OCI-LY1 (cell line): ENCODE data around the gene ZCCHC17.

ENCODE experiments used
- H2AFZ ChIP-seq: fragments of 200-600 bp; sonication (generic), shearing (Covaris generic); 2 replicates; pipeline ENCODE4 v1.6.0; 2014; ENCODE audit warnings: antibody characterized with exemption, mild to moderate bottlenecking, low read length
- H3F3A ChIP-seq: fragments of 200-600 bp; sonication (generic), shearing (Covaris generic); 2 replicates; pipeline ENCODE4 v1.6.0; 2014; ENCODE audit warnings: mild to moderate bottlenecking, antibody characterized with exemption, low read length, moderate library complexity; ENCODE audit not compliant: insufficient read depth
- H3K27ac ChIP-seq: fragments of 200-600 bp; sonication (generic); 2 replicates; pipeline ENCODE4 v1.5.1; 2014; ENCODE audit warnings: low read length, mixed run types, mild to moderate bottlenecking, low read depth; ENCODE audit not compliant: poor library complexity, severe bottlenecking
- H3K27me3 ChIP-seq: fragments of 200-600 bp; sonication (generic); 2 replicates; pipeline ENCODE4 v1.6.0; 2014; ENCODE audit warnings: antibody characterized with exemption, mild to moderate bottlenecking, low read length, moderate library complexity; ENCODE audit not compliant: insufficient read depth
- H3K36me3 ChIP-seq: fragments of 200-600 bp; sonication (generic); 2 replicates; pipeline ENCODE4 v1.6.1; 2014; ENCODE audit warnings: mild to moderate bottlenecking, antibody characterized with exemption, low read length, moderate library complexity, mixed read lengths; ENCODE audit not compliant: insufficient read depth
- H3K4me1 ChIP-seq: fragments of 200-600 bp; sonication (generic); 2 replicates; pipeline ENCODE4 v1.5.1; 2014; ENCODE audit warnings: mild to moderate bottlenecking, low read length, moderate library complexity; ENCODE audit not compliant: insufficient read depth, severe bottlenecking
- H3K4me2 ChIP-seq: fragments of 200-600 bp; sonication (generic), shearing (Covaris generic); 2 replicates; pipeline ENCODE4 v1.6.1; 2014; ENCODE audit warnings: low read length
- H3K4me3 ChIP-seq: fragments of 200-600 bp; sonication (generic); 2 replicates; pipeline ENCODE4 v1.5.1; 2014; ENCODE audit warnings: low read length, low read depth, mild to moderate bottlenecking, mixed read lengths; ENCODE audit not compliant: poor library complexity, severe bottlenecking
- H3K79me2 ChIP-seq: fragments of 200-600 bp; shearing (Covaris generic); 2 replicates; pipeline ENCODE4 v1.6.1; 2016; ENCODE audit warnings: mixed run types, low read length, mixed read lengths; ENCODE audit not compliant: insufficient read depth
- H3K9ac ChIP-seq: fragments of 200-600 bp; sonication (generic), shearing (Covaris generic); 2 replicates; pipeline ENCODE4 v1.6.1; 2014; ENCODE audit warnings: mild to moderate bottlenecking, low read length, mixed read lengths
- H3K9me2 ChIP-seq: fragments of 200-600 bp; sonication (generic), shearing (Covaris generic); 2 replicates; pipeline ENCODE4 v1.6.1; 2014; ENCODE audit warnings: low read depth, mild to moderate bottlenecking, low read length, mixed read lengths
- H3K9me3 ChIP-seq: fragments of 200-600 bp; shearing (Covaris generic); 2 replicates; pipeline ENCODE4 v1.6.1; 2014; ENCODE audit warnings: low read length, mixed read lengths
- H4K20me1 ChIP-seq: fragments of 200-600 bp; sonication (generic), shearing (Covaris generic); 2 replicates; pipeline ENCODE4 v1.6.0; 2016; ENCODE audit warnings: mild to moderate bottlenecking, low read length; ENCODE audit not compliant: insufficient read depth
- EZH2 ChIP-seq: fragments of 200-600 bp; sonication (generic), shearing (Covaris generic); IDR thresholded peaks from 2 replicates; pipeline ENCODE4 v1.8.0; 2017; ENCODE audit warnings: borderline replicate concordance, mixed run types, mild to moderate bottlenecking, antibody characterized with exemption, low read length, moderate library complexity, mixed read lengths
- TF ChIP-seq, protein P1 (sequence below): fragments of 200-600 bp; sonication (generic), shearing (Covaris generic); IDR thresholded peaks from 2 replicates; pipeline ENCODE4 v1.5.1; 2017; ENCODE audit warnings: mild to moderate bottlenecking, antibody characterized with exemption, low read length, moderate library complexity, mixed read lengths

Gene ZCCHC17

GRCh38 chr1:31376375-31377134 is 79.7 kb downstream of the ZCCHC17 start:
- no peak overlapping the region for H3K27ac ChIP-seq
- H3K9ac ChIP-seq: no peak overlapping the region
- H3K9me2 ChIP-seq: no peaks in the 10 kb centered on the region
- H2AFZ ChIP-seq: no peak overlapping the region
- no peaks in the 10 kb centered on the region for H3K9me3 ChIP-seq
- H3K27me3 ChIP-seq: 0 out of 2 replicates have a peak, but pooled peaks cover 3% of the 10 kb centered on the region
- no peaks in the 10 kb centered on the region for H3K79me2 ChIP-seq
- no peaks in the 10 kb centered on the region for H3F3A ChIP-seq
- no peak for TF ChIP-seq EZH2
- TF ChIP-seq, protein P1, sequence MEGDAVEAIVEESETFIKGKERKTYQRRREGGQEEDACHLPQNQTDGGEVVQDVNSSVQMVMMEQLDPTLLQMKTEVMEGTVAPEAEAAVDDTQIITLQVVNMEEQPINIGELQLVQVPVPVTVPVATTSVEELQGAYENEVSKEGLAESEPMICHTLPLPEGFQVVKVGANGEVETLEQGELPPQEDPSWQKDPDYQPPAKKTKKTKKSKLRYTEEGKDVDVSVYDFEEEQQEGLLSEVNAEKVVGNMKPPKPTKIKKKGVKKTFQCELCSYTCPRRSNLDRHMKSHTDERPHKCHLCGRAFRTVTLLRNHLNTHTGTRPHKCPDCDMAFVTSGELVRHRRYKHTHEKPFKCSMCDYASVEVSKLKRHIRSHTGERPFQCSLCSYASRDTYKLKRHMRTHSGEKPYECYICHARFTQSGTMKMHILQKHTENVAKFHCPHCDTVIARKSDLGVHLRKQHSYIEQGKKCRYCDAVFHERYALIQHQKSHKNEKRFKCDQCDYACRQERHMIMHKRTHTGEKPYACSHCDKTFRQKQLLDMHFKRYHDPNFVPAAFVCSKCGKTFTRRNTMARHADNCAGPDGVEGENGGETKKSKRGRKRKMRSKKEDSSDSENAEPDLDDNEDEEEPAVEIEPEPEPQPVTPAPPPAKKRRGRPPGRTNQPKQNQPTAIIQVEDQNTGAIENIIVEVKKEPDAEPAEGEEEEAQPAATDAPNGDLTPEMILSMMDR: no peak
- no peak overlapping the region for H3K4me3 ChIP-seq
- peaks cover 8% of the 10 kb centered on the region for H3K4me1 ChIP-seq
- H4K20me1 ChIP-seq: no peaks in the 10 kb centered on the region
- no peaks in the 10 kb centered on the region for H3K36me3 ChIP-seq
- H3K4me2 ChIP-seq: no peak overlapping the region

DNA sequence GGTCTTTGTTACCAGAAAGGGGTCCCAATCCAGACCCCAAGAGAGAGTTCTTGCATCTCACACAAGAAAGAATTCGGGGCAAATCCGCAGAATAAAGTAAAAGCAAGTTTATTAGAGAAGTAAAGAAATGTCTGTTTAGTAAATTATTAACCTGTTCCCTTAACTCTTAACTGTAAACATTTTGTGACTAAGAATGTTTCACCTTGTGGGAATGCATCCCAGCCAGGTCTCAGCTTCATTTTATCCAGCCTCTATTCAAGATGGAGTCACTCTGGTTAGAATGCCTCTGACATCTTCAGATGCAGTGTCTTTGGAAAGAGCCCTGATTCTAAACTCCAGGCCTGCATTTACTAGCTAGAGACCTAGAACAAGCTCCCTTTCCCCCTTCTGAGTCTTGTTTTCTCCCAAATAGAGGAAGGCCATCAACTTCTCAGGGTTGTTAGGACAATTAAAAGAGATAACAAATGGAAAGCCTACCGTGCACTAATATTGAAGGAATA is 80.6 kb downstream of the ZCCHC17 start:
- H3K9me3 ChIP-seq: no peaks in the 10 kb centered on the region
- H3K9me2 ChIP-seq: no peaks in the 10 kb centered on the region
- H3K4me1 ChIP-seq: peaks cover 8% of the 10 kb centered on the region
- no peaks in the 10 kb centered on the region for H3F3A ChIP-seq
- H3K4me3 ChIP-seq: no peak overlapping the region
- no peak overlapping the region for H3K9ac ChIP-seq
- no peaks in the 10 kb centered on the region for H3K36me3 ChIP-seq
- TF ChIP-seq, protein P1: no peak
- TF ChIP-seq EZH2: no peak
- H3K4me2 ChIP-seq: no peak overlapping the region
- no peaks in the 10 kb centered on the region for H3K79me2 ChIP-seq
- 0 out of 2 replicates have a peak, but pooled peaks cover 3% of the 10 kb centered on the region for H3K27me3 ChIP-seq
- no peaks in the 10 kb centered on the region for H4K20me1 ChIP-seq
- no peak overlapping the region for H2AFZ ChIP-seq
- H3K27ac ChIP-seq: no peak overlapping the region

DNA sequence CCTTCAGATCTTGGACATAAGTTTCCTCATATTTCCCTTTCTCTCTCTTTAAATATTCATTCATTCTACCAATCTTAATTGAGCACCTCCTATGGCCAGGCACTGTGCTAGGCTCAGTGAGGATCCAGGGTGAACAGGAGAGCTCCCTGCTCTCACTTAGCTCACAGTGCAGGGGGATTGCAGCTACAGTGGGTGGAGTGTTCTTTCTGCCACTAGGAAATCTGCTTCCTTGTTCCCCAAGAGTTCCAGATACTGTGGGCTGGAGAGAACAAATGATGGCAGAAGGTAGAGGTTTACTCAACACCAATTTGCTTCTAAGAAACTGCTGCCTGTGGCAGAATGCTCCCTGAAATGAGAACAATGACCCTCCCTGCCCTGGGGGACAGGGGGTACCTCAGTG is 81.2 kb downstream of the ZCCHC17 start:
- no peak overlapping the region for H3K4me3 ChIP-seq
- no peak overlapping the region for H3K27ac ChIP-seq
- no peaks in the 10 kb centered on the region for H3K36me3 ChIP-seq
- H2AFZ ChIP-seq: no peak overlapping the region
- no peaks in the 10 kb centered on the region for H3K9me3 ChIP-seq
- H3K79me2 ChIP-seq: no peaks in the 10 kb centered on the region
- no peaks in the 10 kb centered on the region for H3F3A ChIP-seq
- no peak overlapping the region for H3K9ac ChIP-seq
- 0 out of 2 replicates have a peak, but pooled peaks cover 3% of the 10 kb centered on the region for H3K27me3 ChIP-seq
- TF ChIP-seq EZH2: no peak
- TF ChIP-seq, protein P1: no peak
- H3K4me1 ChIP-seq: peaks cover 4% of the 10 kb centered on the region
- H3K4me2 ChIP-seq: no peak overlapping the region
- H4K20me1 ChIP-seq: no peaks in the 10 kb centered on the region
- H3K9me2 ChIP-seq: no peaks in the 10 kb centered on the region
